Fibroblast of peridontal ligament (primary cell): ENCODE results near the gene MEGF6.
A peak's percentile ranks its signal among the peaks of the same experiment; 100 is the strongest.

Source experiments
- DNase-seq: peaks from one replicate; pipeline ENCODE4 v3.0.0-alpha.2; 2010; ENCODE audit errors: extremely low read depth

Gene MEGF6

GRCh38 chr1:3504822-3505153 is 106.5 kb downstream of the MEGF6 start:
- DNase-seq = no peak

GRCh38 chr1:3504151-3504821 is 107.0 kb downstream of the MEGF6 start:
- DNase-seq = peak; percentile 27

GRCh38 chr1:3503525-3503886 is 107.8 kb downstream of the MEGF6 start:
- no peak for DNase-seq

GRCh38 chr1:3502641-3503524 is 108.4 kb downstream of the MEGF6 start:
- no peak for DNase-seq

- DNase-seq = peak; percentile 6
Measured at GRCh38 chr1:3501856-3502640, 109.3 kb downstream of the MEGF6 start.

- DNase-seq = no peak
Measured at GRCh38 chr1:3501437-3501836, 109.9 kb downstream of the MEGF6 start.

- no peak for DNase-seq
Measured at GRCh38 chr1:3500265-3500835, 111.0 kb downstream of the MEGF6 start.

GRCh38 chr1:3499611-3500010 is 111.7 kb downstream of the MEGF6 start:
- DNase-seq = no peak

GRCh38 chr1:3498986-3499385 is 112.3 kb downstream of the MEGF6 start:
- DNase-seq = no peak

- DNase-seq = no peak
Measured at GRCh38 chr1:3498246-3498930, 112.9 kb downstream of the MEGF6 start.

GRCh38 chr1:3497521-3497920 is 113.8 kb downstream of the MEGF6 start:
- no peak for DNase-seq

GRCh38 chr1:3496916-3497315 is 114.4 kb downstream of the MEGF6 start:
- DNase-seq = no peak

- no peak for DNase-seq
Measured at GRCh38 chr1:3495776-3496745, 115.2 kb downstream of the MEGF6 start.

GRCh38 chr1:3494321-3495308 is 116.7 kb downstream of the MEGF6 start:
- DNase-seq = no peak

- no peak for DNase-seq
Measured at GRCh38 chr1:3492545-3493246, 118.6 kb downstream of the MEGF6 start.

GRCh38 chr1:3491291-3492246 is 119.7 kb downstream of the MEGF6 start:
- peak; percentile 19 for DNase-seq

GRCh38 chr1:3490046-3490745 is 121.1 kb downstream of the MEGF6 start:
- DNase-seq = no peak
